Mononuclear cell (primary cell): ENCODE results near the gene PRORP. TPM values are rescaled to one million over a fixed set of nuclear protein-coding genes. Genes with fewer than 3 reads are reported as not detected.
"Not testable (repeated sequence)": the region's sequence is repeated elsewhere in the genome, so short reads cannot be mapped to it uniquely, and the experiment has no call there.

Experiments
- H3K27me3 ChIP-seq: 2 replicates; pipeline ENCODE4 v1.6.0; 2011; ENCODE audit warnings: low read length, control low read depth; ENCODE audit not compliant: insufficient read depth
- H3K4me1 ChIP-seq: 2 replicates; pipeline ENCODE4 v1.5.1; 2011; ENCODE audit warnings: mild to moderate bottlenecking, low read length, control low read depth; ENCODE audit not compliant: insufficient read depth
- H3K4me3 ChIP-seq: 2 replicates; pipeline ENCODE4 v1.5.1; 2011; ENCODE audit warnings: mild to moderate bottlenecking, low read length, moderate library complexity
- H3K9me3 ChIP-seq: 2 replicates; pipeline ENCODE4 v1.5.1; 2011; ENCODE audit warnings: low read depth, mild to moderate bottlenecking, control low read depth, low read length
- total RNA-seq: library from RNA; depleted of rRNA; stranded (reverse); fragments of >200 nt; gene quantifications from one replicate; pipeline ENCODE4 v1.2.3, GENCODE V29; 2012

PRORP gene
- total RNA-seq = 36.8 TPM

- no peaks in the 10 kb centered on the region for H3K9me3 ChIP-seq
- H3K4me3 ChIP-seq = peak within 1 kb of the TSS; percentile 78
- H3K27me3 ChIP-seq = no peaks in the 10 kb centered on the region
- H3K4me1 ChIP-seq = peaks cover 57% of the 10 kb centered on the region
Measured at GRCh38 chr14:35121887-35122695, at the start of gene PRORP, which contains the start of gene PPP2R3C. Gene PRORP (plus strand): TSS chr14:35122552. CDS start chr14:35123246, 694 bp downstream. Gene PPP2R3C (minus strand): TSS chr14:35121990. CDS start chr14:35121959, 31 bp downstream.

- Histone ChIP-seq H3K4me1 (no peaks in the 10 kb centered on the region), H3K4me3 (no peak overlapping the region), H3K27me3 (no peaks in the 10 kb centered on the region), H3K9me3 (no peaks in the 10 kb centered on the region)
Measured at GRCh38 chr14:35073486-35073885, 48.9 kb upstream of the PRORP start.

- Histone ChIP-seq H3K9me3 (no peaks in the 10 kb centered on the region), H3K27me3 (no peaks in the 10 kb centered on the region), H3K4me3 (no peak overlapping the region), H3K4me1 (no peaks in the 10 kb centered on the region)
Measured at GRCh38 chr14:35078082-35078481, 44.3 kb upstream of the PRORP start.

- Histone ChIP-seq H3K9me3 (no peaks in the 10 kb centered on the region), H3K4me3 (no peak overlapping the region), H3K4me1 (no peaks in the 10 kb centered on the region), H3K27me3 (no peaks in the 10 kb centered on the region)
Measured at GRCh38 chr14:35079742-35080141, 42.6 kb upstream of the PRORP start.

- H3K9me3 ChIP-seq = no peaks in the 10 kb centered on the region
- no peak overlapping the region for H3K4me3 ChIP-seq
- no peaks in the 10 kb centered on the region for H3K4me1 ChIP-seq
- no peaks in the 10 kb centered on the region for H3K27me3 ChIP-seq
Measured at GRCh38 chr14:35083530-35084150, 38.7 kb upstream of the PRORP start.

GRCh38 chr14:35085441-35085840 is 36.9 kb upstream of the PRORP start:
- Histone ChIP-seq H3K4me1 (no peaks in the 10 kb centered on the region), H3K27me3 (no peaks in the 10 kb centered on the region), H3K9me3 (no peaks in the 10 kb centered on the region), H3K4me3 (no peak overlapping the region)

- Histone ChIP-seq H3K27me3 (no peaks in the 10 kb centered on the region), H3K4me1 (no peaks in the 10 kb centered on the region), H3K4me3 (no peak overlapping the region), H3K9me3 (no peaks in the 10 kb centered on the region)
Measured at GRCh38 chr14:35088514-35088913, 33.8 kb upstream of the PRORP start.

- not testable (repeated sequence) for H3K4me3 ChIP-seq, H3K9me3 ChIP-seq, H3K4me1 ChIP-seq, H3K27me3 ChIP-seq
Measured at GRCh38 chr14:35094645-35095044, 27.7 kb upstream of the PRORP start.

GRCh38 chr14:35107866-35108265 is 14.5 kb upstream of the PRORP start:
- no peaks in the 10 kb centered on the region for H3K27me3 ChIP-seq

GRCh38 chr14:35112641-35113040 is 9.7 kb upstream of the PRORP start:
- H3K4me1 ChIP-seq = peaks cover 4% of the 10 kb centered on the region
- no peaks in the 10 kb centered on the region for H3K9me3 ChIP-seq
- H3K4me3 ChIP-seq = no peak overlapping the region

More at GRCh38 chr14:35107866-35108265, 14.5 kb upstream of the PRORP start:
- H3K4me3 ChIP-seq = no peak overlapping the region
- H3K4me1 ChIP-seq = no peaks in the 10 kb centered on the region
- no peaks in the 10 kb centered on the region for H3K9me3 ChIP-seq

GRCh38 chr14:35113308-35113950 is 8.9 kb upstream of the PRORP start:
- Histone ChIP-seq H3K4me3 (no peak overlapping the region), H3K4me1 (peaks cover 5% of the 10 kb centered on the region), H3K9me3 (no peaks in the 10 kb centered on the region), H3K27me3 (no peaks in the 10 kb centered on the region)

More at GRCh38 chr14:35112641-35113040, 9.7 kb upstream of the PRORP start:
- no peaks in the 10 kb centered on the region for H3K27me3 ChIP-seq

GRCh38 chr14:35114036-35114435 is 8.3 kb upstream of the PRORP start:
- Histone ChIP-seq H3K27me3 (no peaks in the 10 kb centered on the region), H3K4me1 (peaks cover 11% of the 10 kb centered on the region), H3K4me3 (no peak overlapping the region)

GRCh38 chr14:35116242-35116641 is 6.1 kb upstream of the PRORP start:
- no peak overlapping the region for H3K4me3 ChIP-seq
- peaks cover 30% of the 10 kb centered on the region for H3K4me1 ChIP-seq
- H3K27me3 ChIP-seq = no peaks in the 10 kb centered on the region
- H3K9me3 ChIP-seq = no peaks in the 10 kb centered on the region

More at GRCh38 chr14:35114036-35114435, 8.3 kb upstream of the PRORP start:
- no peaks in the 10 kb centered on the region for H3K9me3 ChIP-seq

- H3K4me3 ChIP-seq = no peak overlapping the region
- no peaks in the 10 kb centered on the region for H3K9me3 ChIP-seq
- no peaks in the 10 kb centered on the region for H3K27me3 ChIP-seq
- H3K4me1 ChIP-seq = peaks cover 33% of the 10 kb centered on the region
Measured at GRCh38 chr14:35117112-35117511, 5.2 kb upstream of the PRORP start.
